HCT116 (cell line): Measurements from ENCODE around the gene CTDNEP1. TPM values are rescaled to one million over a fixed set of nuclear protein-coding genes. Genes with fewer than 3 reads are reported as not detected.
A peak's percentile ranks its signal among the peaks of the same experiment; 100 is the strongest.

Source experiments
- ATAC-seq: fragments of 200-7000 bp; cut with Tn5 transposase; 2 replicates; pipeline ENCODE4 v1.9.1; 2020; ENCODE audit warnings: mild to moderate bottlenecking, moderate library complexity
- BruUV-seq: library from RNA; stranded (reverse); fragments of 400-500 nt; replicated peaks from 2 replicates; lab custom pipeline; 2021; lab: Mats Ljungman, UMichigan
- CTCF ChIA-PET: fragments of 300-600 bp; sonication (Branson Sonifier 250); formaldehyde crosslinking; loops from one replicate; lab custom pipeline; 2021; ENCODE audit warnings: antibody characterized with exemption; lab: Charles Lee
- POLR2A ChIA-PET: fragments of 300-600, 350-600 bp; sonication (Branson Sonifier 250); formaldehyde crosslinking; loops from one replicate; lab custom pipeline; 2021; ENCODE audit warnings: antibody characterized with exemption; lab: Charles Lee
- RAD21 ChIA-PET, 2 experiments: fragments of 300-600 bp; sonication (Branson Sonifier 250); formaldehyde crosslinking; loops; one replicate each; lab custom pipeline; 2023; ENCODE audit warnings: low total read pairs in 2 of 2; ENCODE audit not compliant: uncharacterized antibody in 2 of 2, unreplicated experiment in 2 of 2, low non-redundant PET in 1 of 2; lab: Charles Lee
- DNase-seq: peaks from one replicate; pipeline ENCODE4 v3.0.0-alpha.2; 2010; ENCODE audit warnings: low read depth, low spot score
- H2AFZ ChIP-seq: fragments of 200-600 bp; shearing (Covaris generic), sonication (generic); 2 replicates; pipeline ENCODE4 v1.6.1; 2017; ENCODE audit warnings: low read depth, mixed run types, mixed read lengths, antibody characterized with exemption, low read length; ENCODE audit not compliant: poor library complexity, severe bottlenecking
- H3K27ac ChIP-seq: 2 replicates; pipeline ENCODE4 v1.5.1; 2012; ENCODE audit warnings: low read depth, low read length
- H3K27me3 ChIP-seq: fragments of 200-600 bp; sonication (generic); 2 replicates; pipeline ENCODE4 v1.6.1; 2016; ENCODE audit warnings: mixed run types, low read length, mixed read lengths; ENCODE audit not compliant: insufficient read depth
- H3K36me3 ChIP-seq, 2 experiments: fragments of 200-500 bp in 1 of 2; fragments of 200-600 bp in 1 of 2; sonication (Bioruptor generic) in 1 of 2; sonication (generic) in 1 of 2; 2 replicates each; pipeline versions ENCODE4 v1.5.1 to v1.6.1; 2014 to 2016; ENCODE audit warnings: low read length in 2 of 2, inconsistent platforms in 1 of 2, mixed read lengths in 1 of 2, mixed run types in 1 of 2; ENCODE audit not compliant: insufficient read depth in 2 of 2, control insufficient read depth in 1 of 2
- H3K4me1 ChIP-seq, 2 experiments: fragments of 200-600 bp in 1 of 2; sonication (generic) in 1 of 2; 2 replicates each; pipeline versions ENCODE4 v1.5.1 to v1.6.1; 2012 to 2017; ENCODE audit warnings: low read length in 2 of 2, inconsistent platforms in 1 of 2, mild to moderate bottlenecking in 1 of 2, mixed read lengths in 1 of 2, mixed run types in 1 of 2, moderate library complexity in 1 of 2; ENCODE audit not compliant: insufficient read depth in 2 of 2, control insufficient read depth in 1 of 2
- H3K4me2 ChIP-seq: fragments of 200-600 bp; sonication (generic); 2 replicates; pipeline ENCODE4 v1.6.1; 2017; ENCODE audit warnings: mixed run types, low read length, mixed read lengths
- H3K4me3 ChIP-seq, 2 experiments: fragments of 200-600 bp in 1 of 2; sonication (generic) in 1 of 2; replicated peaks in 1 of 2; 2 replicates each; pipeline ENCODE4 v1.5.1; 2011 to 2016; ENCODE audit warnings: low read length in 2 of 2, control low read depth in 1 of 2, low read depth in 1 of 2, mild to moderate bottlenecking in 1 of 2, mixed read lengths in 1 of 2, mixed run types in 1 of 2
- H3K79me2 ChIP-seq: fragments of 200-600 bp; sonication (generic); 2 replicates; pipeline ENCODE4 v1.6.1; 2017; ENCODE audit warnings: mild to moderate bottlenecking, mixed run types, low read length, moderate library complexity, mixed read lengths; ENCODE audit not compliant: insufficient read depth
- H3K9ac ChIP-seq: fragments of 200-600 bp; sonication (generic); 2 replicates; pipeline ENCODE4 v1.6.1; 2016; ENCODE audit warnings: low read length, mixed read lengths
- H3K9me2 ChIP-seq: fragments of 200-600 bp; sonication (generic), shearing (Covaris generic); 2 replicates; pipeline ENCODE4 v1.6.1; 2017; ENCODE audit warnings: mixed run types, mild to moderate bottlenecking, moderate library complexity; ENCODE audit not compliant: insufficient read depth
- H3K9me3 ChIP-seq, 2 experiments: fragments of 200-500 bp in 1 of 2; fragments of 200-600 bp in 1 of 2; sonication (Bioruptor generic) in 1 of 2; sonication (generic) in 1 of 2; 2 replicates each; pipeline ENCODE4 v1.6.1; 2014 to 2017; ENCODE audit warnings: low read length in 2 of 2, mixed read lengths in 2 of 2, inconsistent platforms in 1 of 2, low read depth in 1 of 2, mild to moderate bottlenecking in 1 of 2, mixed run types in 1 of 2, moderate library complexity in 1 of 2; ENCODE audit not compliant: control insufficient read depth in 1 of 2, insufficient read depth in 1 of 2
- H4K20me1 ChIP-seq: fragments of 200-600 bp; sonication (generic), shearing (Covaris generic); 2 replicates; pipeline ENCODE4 v1.6.1; 2017; ENCODE audit warnings: mixed run types, mild to moderate bottlenecking, moderate library complexity; ENCODE audit not compliant: insufficient read depth
- CEBPB ChIP-seq: IDR thresholded peaks from 2 replicates; pipeline ENCODE4 v1.6.1; 2012; ENCODE audit warnings: low read depth
- CTCF ChIP-seq, 3 experiments: fragments of 200-600 bp in 1 of 3; sonication (generic) in 1 of 3; IDR thresholded peaks in 2 of 3; conservative IDR thresholded peaks in 1 of 3; 2 replicates each; pipeline ENCODE4 v1.5.1; 2012 to 2017; ENCODE audit warnings: low read depth in 2 of 3, low read length in 2 of 3, antibody characterized with exemption in 1 of 3, borderline replicate concordance in 1 of 3, control low read depth in 1 of 3, mild to moderate bottlenecking in 1 of 3, mixed read lengths in 1 of 3, mixed run types in 1 of 3, moderate library complexity in 1 of 3; ENCODE audit not compliant: insufficient read depth in 1 of 3
- ELF1 ChIP-seq: IDR thresholded peaks from 2 replicates; pipeline ENCODE4 v1.6.1; 2012; ENCODE audit warnings: low read depth, borderline replicate concordance
- EZH2 ChIP-seq: fragments of 200-600 bp; sonication (generic); IDR thresholded peaks from 2 replicates; pipeline ENCODE4 v1.6.1; 2017; ENCODE audit warnings: antibody characterized with exemption, mixed run types
- EZH2phosphoT487 ChIP-seq: fragments of 200-600 bp; IDR thresholded peaks from 2 replicates; pipeline ENCODE4 v1.6.1; 2018; ENCODE audit warnings: antibody characterized with exemption, borderline replicate concordance
- POLR2AphosphoS5 ChIP-seq: IDR thresholded peaks from 2 replicates; pipeline ENCODE4 v1.6.1; 2011; ENCODE audit warnings: mild to moderate bottlenecking, low read depth, low read length, moderate library complexity
- RAD21 ChIP-seq: IDR thresholded peaks from 2 replicates; pipeline ENCODE4 v1.6.1; 2012; ENCODE audit warnings: low read depth, mild to moderate bottlenecking
- SP1 ChIP-seq: IDR thresholded peaks from 2 replicates; pipeline ENCODE4 v1.6.1; 2012; ENCODE audit warnings: low read depth
- SRF ChIP-seq: IDR thresholded peaks from 2 replicates; pipeline ENCODE4 v1.6.1; 2012; ENCODE audit warnings: low read depth
- intact Hi-C: fragments of 100-400 bp; cut with micrococcal nuclease; formaldehyde crosslinking; loops from 2 replicates; pipeline ENCODE4 v1.10.0; 2022
- total RNA-seq: library from RNA; stranded (reverse); gene quantifications from one replicate; pipeline ENCODE4 v1.2.1, GENCODE V29; 2021; ENCODE audit not compliant: unreplicated experiment
- TF ChIP-seq, protein P1 (sequence below): IDR thresholded peaks from 2 replicates; pipeline ENCODE4 v1.6.1; 2012
- TF ChIP-seq, protein P2 (sequence below): IDR thresholded peaks from 2 replicates; pipeline ENCODE4 v1.6.1; 2012

CTDNEP1 gene
- total RNA-seq, 1 experiment from 2014 or later = 143 TPM

GRCh38 chr17:7281074-7281952 is 29.8 kb upstream of the CTDNEP1 start, which contains the start of gene SLC2A4 (continued):
- peak; percentile 67 for TF ChIP-seq SP1
- no peak for TF ChIP-seq CEBPB
- no peak for TF ChIP-seq RAD21
- TF ChIP-seq EZH2phosphoT487 = no peak
- TF ChIP-seq SRF = no peak

DNA sequence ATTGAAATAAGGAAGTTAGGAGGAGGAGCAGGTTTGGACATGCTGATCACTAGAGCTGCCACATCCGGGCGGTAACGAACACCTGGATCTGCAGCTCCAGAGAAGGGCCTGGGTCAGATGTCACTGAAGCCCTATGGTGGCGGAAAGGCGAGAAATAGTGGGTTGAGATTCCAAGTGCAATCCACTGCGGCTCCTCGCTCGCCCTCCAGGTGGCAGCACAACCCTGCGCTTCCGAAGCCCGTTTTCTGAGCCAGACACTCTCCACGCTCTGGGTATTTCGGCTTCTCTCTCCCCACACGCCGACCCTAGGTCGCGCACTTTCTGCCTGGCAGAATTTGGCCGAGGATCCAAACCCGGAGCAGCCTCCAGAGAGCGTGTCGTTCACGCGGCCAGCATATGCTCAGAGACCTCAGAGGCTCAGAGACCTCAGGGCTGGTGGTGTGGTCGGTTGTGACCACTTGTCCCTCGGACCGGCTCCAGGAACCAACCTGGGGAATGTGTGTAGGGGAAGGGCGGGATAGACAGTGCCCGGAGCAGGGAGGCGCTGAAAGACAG is 29.1 kb upstream of the CTDNEP1 start:
- ChIA-PET RAD21 (interaction anchor here (1.2 to 1.5 kb wide), 3 partner anchors 16 to 156 kb away, joined by 3 to 17 read pairs (median 14); no protein-coding TSS in a partner anchor), POLR2A (interaction anchor here (0.7 to 1.8 kb wide), 9 partner anchors 16 to 298 kb away, joined by 3 to 8 read pairs (median 4); partner anchors contain the start of genes CD68, NEURL4 and TMEM102), CTCF (interaction anchor here (0.6 to 2.0 kb wide), 12 partner anchors 11 to 280 kb away, joined by 3 to 38 read pairs (median 4); partner anchors contain the start of gene NEURL4)
- intact Hi-C loops = loop anchor here (1.0 to 2.0 kb wide), 3 partner anchors 16 to 66 kb away; partner anchors contain the start of gene CLDN7
- Histone ChIP-seq H2AFZ (peak overlapping the region; percentile 50), H3K27me3 (no peaks in the 10 kb centered on the region), H3K4me3 (peak overlapping the region; percentile 45 to 65), H3K79me2 (no peaks in the 10 kb centered on the region), H3K9ac (peak overlapping the region; percentile 93), H3K9me2 (no peaks in the 10 kb centered on the region), H4K20me1 (no peaks in the 10 kb centered on the region), H3K4me1 (peaks cover 13 to 34% of the 10 kb centered on the region in 2 experiments), H3K36me3 (no peaks in the 10 kb centered on the region), H3K9me3 (no peaks in the 10 kb centered on the region), H3K4me2 (peak overlapping the region; percentile 98), H3K27ac (peak overlapping the region; percentile 73)
- ATAC-seq (peak; percentile 73), DNase-seq (peak; percentile 70)
- no peak for TF ChIP-seq ELF1
- TF ChIP-seq, protein P1, sequence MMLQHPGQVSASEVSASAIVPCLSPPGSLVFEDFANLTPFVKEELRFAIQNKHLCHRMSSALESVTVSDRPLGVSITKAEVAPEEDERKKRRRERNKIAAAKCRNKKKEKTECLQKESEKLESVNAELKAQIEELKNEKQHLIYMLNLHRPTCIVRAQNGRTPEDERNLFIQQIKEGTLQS = no peak
- TF ChIP-seq, protein P2, sequence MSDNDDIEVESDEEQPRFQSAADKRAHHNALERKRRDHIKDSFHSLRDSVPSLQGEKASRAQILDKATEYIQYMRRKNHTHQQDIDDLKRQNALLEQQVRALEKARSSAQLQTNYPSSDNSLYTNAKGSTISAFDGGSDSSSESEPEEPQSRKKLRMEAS = peak; percentile 66
- peak; percentile 98 for TF ChIP-seq RAD21
- no peak for TF ChIP-seq EZH2
- peak; percentile 91 to 97 (median 95) for TF ChIP-seq CTCF (IDR thresholded peaks at IDR 0.05 in 2 of 3, conservative IDR thresholded peaks at IDR 0.05 in 1 of 3; ENCODE audit: borderline replicate concordance in 1 of 3, insufficient read depth in 1 of 3, low read depth in 2 of 3, low read length in 2 of 3)
- TF ChIP-seq EZH2phosphoT487 = no peak
- peak; percentile 40; the same call in 1 of the 2 replicates for TF ChIP-seq POLR2AphosphoS5
- BruUV-seq = no TSS peak
